HCT116 (cell line): ENCODE data around the gene SAMD1. TPM values are rescaled to one million over a fixed set of nuclear protein-coding genes. Genes with fewer than 3 reads are reported as not detected.

Experiments used
- ATAC-seq: fragments of 200-7000 bp; cut with Tn5 transposase; 2 replicates; pipeline ENCODE4 v1.9.1; 2020; ENCODE audit warnings: mild to moderate bottlenecking, moderate library complexity
- BruUV-seq: library from RNA; stranded (reverse); fragments of 400-500 nt; replicated peaks from 2 replicates; lab custom pipeline; 2021; lab: Mats Ljungman, UMichigan
- CTCF ChIA-PET: fragments of 300-600 bp; sonication (Branson Sonifier 250); formaldehyde crosslinking; loops from one replicate; lab custom pipeline; 2021; ENCODE audit warnings: antibody characterized with exemption; lab: Charles Lee
- POLR2A ChIA-PET: fragments of 300-600, 350-600 bp; sonication (Branson Sonifier 250); formaldehyde crosslinking; loops from one replicate; lab custom pipeline; 2021; ENCODE audit warnings: antibody characterized with exemption; lab: Charles Lee
- RAD21 ChIA-PET, 2 experiments: fragments of 300-600 bp; sonication (Branson Sonifier 250); formaldehyde crosslinking; loops; one replicate each; lab custom pipeline; 2023; ENCODE audit warnings: low total read pairs in 2 of 2; ENCODE audit not compliant: uncharacterized antibody in 2 of 2, unreplicated experiment in 2 of 2, low non-redundant PET in 1 of 2; lab: Charles Lee
- DNase-seq: peaks from one replicate; pipeline ENCODE4 v3.0.0-alpha.2; 2010; ENCODE audit warnings: low read depth, low spot score
- H2AFZ ChIP-seq: fragments of 200-600 bp; shearing (Covaris generic), sonication (generic); 2 replicates; pipeline ENCODE4 v1.6.1; 2017; ENCODE audit warnings: low read depth, mixed run types, mixed read lengths, antibody characterized with exemption, low read length; ENCODE audit not compliant: poor library complexity, severe bottlenecking
- H3K27ac ChIP-seq: 2 replicates; pipeline ENCODE4 v1.5.1; 2012; ENCODE audit warnings: low read depth, low read length
- H3K27me3 ChIP-seq: fragments of 200-600 bp; sonication (generic); 2 replicates; pipeline ENCODE4 v1.6.1; 2016; ENCODE audit warnings: mixed run types, low read length, mixed read lengths; ENCODE audit not compliant: insufficient read depth
- H3K36me3 ChIP-seq, 2 experiments: fragments of 200-500 bp in 1 of 2; fragments of 200-600 bp in 1 of 2; sonication (Bioruptor generic) in 1 of 2; sonication (generic) in 1 of 2; 2 replicates each; pipeline versions ENCODE4 v1.5.1 to v1.6.1; 2014 to 2016; ENCODE audit warnings: low read length in 2 of 2, inconsistent platforms in 1 of 2, mixed read lengths in 1 of 2, mixed run types in 1 of 2; ENCODE audit not compliant: insufficient read depth in 2 of 2, control insufficient read depth in 1 of 2
- H3K4me1 ChIP-seq, 2 experiments: fragments of 200-600 bp in 1 of 2; sonication (generic) in 1 of 2; 2 replicates each; pipeline versions ENCODE4 v1.5.1 to v1.6.1; 2012 to 2017; ENCODE audit warnings: low read length in 2 of 2, inconsistent platforms in 1 of 2, mild to moderate bottlenecking in 1 of 2, mixed read lengths in 1 of 2, mixed run types in 1 of 2, moderate library complexity in 1 of 2; ENCODE audit not compliant: insufficient read depth in 2 of 2, control insufficient read depth in 1 of 2
- H3K4me2 ChIP-seq: fragments of 200-600 bp; sonication (generic); 2 replicates; pipeline ENCODE4 v1.6.1; 2017; ENCODE audit warnings: mixed run types, low read length, mixed read lengths
- H3K4me3 ChIP-seq, 2 experiments: fragments of 200-600 bp in 1 of 2; sonication (generic) in 1 of 2; replicated peaks in 1 of 2; 2 replicates each; pipeline ENCODE4 v1.5.1; 2011 to 2016; ENCODE audit warnings: low read length in 2 of 2, control low read depth in 1 of 2, low read depth in 1 of 2, mild to moderate bottlenecking in 1 of 2, mixed read lengths in 1 of 2, mixed run types in 1 of 2
- H3K79me2 ChIP-seq: fragments of 200-600 bp; sonication (generic); 2 replicates; pipeline ENCODE4 v1.6.1; 2017; ENCODE audit warnings: mild to moderate bottlenecking, mixed run types, low read length, moderate library complexity, mixed read lengths; ENCODE audit not compliant: insufficient read depth
- H3K9ac ChIP-seq: fragments of 200-600 bp; sonication (generic); 2 replicates; pipeline ENCODE4 v1.6.1; 2016; ENCODE audit warnings: low read length, mixed read lengths
- H3K9me2 ChIP-seq: fragments of 200-600 bp; sonication (generic), shearing (Covaris generic); 2 replicates; pipeline ENCODE4 v1.6.1; 2017; ENCODE audit warnings: mixed run types, mild to moderate bottlenecking, moderate library complexity; ENCODE audit not compliant: insufficient read depth
- H3K9me3 ChIP-seq, 2 experiments: fragments of 200-500 bp in 1 of 2; fragments of 200-600 bp in 1 of 2; sonication (Bioruptor generic) in 1 of 2; sonication (generic) in 1 of 2; 2 replicates each; pipeline ENCODE4 v1.6.1; 2014 to 2017; ENCODE audit warnings: low read length in 2 of 2, mixed read lengths in 2 of 2, inconsistent platforms in 1 of 2, low read depth in 1 of 2, mild to moderate bottlenecking in 1 of 2, mixed run types in 1 of 2, moderate library complexity in 1 of 2; ENCODE audit not compliant: control insufficient read depth in 1 of 2, insufficient read depth in 1 of 2
- H4K20me1 ChIP-seq: fragments of 200-600 bp; sonication (generic), shearing (Covaris generic); 2 replicates; pipeline ENCODE4 v1.6.1; 2017; ENCODE audit warnings: mixed run types, mild to moderate bottlenecking, moderate library complexity; ENCODE audit not compliant: insufficient read depth
- ATF3 ChIP-seq: IDR thresholded peaks from 2 replicates; pipeline ENCODE4 v1.6.1; 2012
- EZH2phosphoT487 ChIP-seq: fragments of 200-600 bp; IDR thresholded peaks from 2 replicates; pipeline ENCODE4 v1.6.1; 2018; ENCODE audit warnings: antibody characterized with exemption, borderline replicate concordance
- FOSL1 ChIP-seq: IDR thresholded peaks from 2 replicates; pipeline ENCODE4 v1.6.1; 2012; ENCODE audit warnings: low read depth
- POLR2A ChIP-seq: IDR thresholded peaks from 2 replicates; pipeline ENCODE4 v1.7.0; 2011; ENCODE audit warnings: borderline replicate concordance; ENCODE audit not compliant: insufficient read depth, insufficient read length; ENCODE audit errors: extremely low read depth
- YY1 ChIP-seq: IDR thresholded peaks from 2 replicates; pipeline ENCODE4 v1.6.1; 2011; ENCODE audit warnings: low read length, low read depth, moderate library complexity, mild to moderate bottlenecking; ENCODE audit not compliant: insufficient replicate concordance; ENCODE audit errors: extremely low read depth
- intact Hi-C: fragments of 100-400 bp; cut with micrococcal nuclease; formaldehyde crosslinking; loops from 2 replicates; pipeline ENCODE4 v1.10.0; 2022
- total RNA-seq: library from RNA; stranded (reverse); gene quantifications from one replicate; pipeline ENCODE4 v1.2.1, GENCODE V29; 2021; ENCODE audit not compliant: unreplicated experiment

SAMD1 gene
- total RNA-seq, 1 experiment from 2014 or later = 62.9 TPM

GRCh38 chr19:14056069-14056666 is 34.4 kb downstream of the SAMD1 start:
- no peak for TF ChIP-seq YY1
- no peaks in the 10 kb centered on the region for H3K36me3 ChIP-seq
- no peak overlapping the region for H3K4me3 ChIP-seq
- no peak overlapping the region for H3K9ac ChIP-seq
- no peak for DNase-seq
- intact Hi-C loops = no loop called here
- ATAC-seq = no peak
- H3K27me3 ChIP-seq = no peaks in the 10 kb centered on the region
- no peak overlapping the region for H2AFZ ChIP-seq
- H3K9me2 ChIP-seq = no peaks in the 10 kb centered on the region
- ChIA-PET CTCF (interaction anchor here (1.0 to 5.7 kb wide), 4 partner anchors 8 to 24 kb away, joined by 3 to 31 read pairs (median 4); partner anchors contain the start of gene IL27RA), RAD21 (no interaction called here), POLR2A (no interaction called here)
- H3K4me1 ChIP-seq = peaks cover 11 to 26% of the 10 kb centered on the region in 2 experiments
- no peaks in the 10 kb centered on the region for H3K79me2 ChIP-seq
- H3K9me3 ChIP-seq = no peaks in the 10 kb centered on the region
- no peak overlapping the region for H3K27ac ChIP-seq
- no peaks in the 10 kb centered on the region for H4K20me1 ChIP-seq
- BruUV-seq = no TSS peak
- H3K4me2 ChIP-seq = no peak overlapping the region

GRCh38 chr19:14055396-14055795 is 35.2 kb downstream of the SAMD1 start:
- no peaks in the 10 kb centered on the region for H3K79me2 ChIP-seq
- DNase-seq = no peak
- H3K27me3 ChIP-seq = no peaks in the 10 kb centered on the region
- no peaks in the 10 kb centered on the region for H3K9me2 ChIP-seq
- H4K20me1 ChIP-seq = no peaks in the 10 kb centered on the region
- no peaks in the 10 kb centered on the region for H3K9me3 ChIP-seq
- H3K27ac ChIP-seq = no peak overlapping the region
- ChIA-PET CTCF (interaction anchor here (1.0 to 5.7 kb wide), 2 partner anchors 11 to 13 kb away, joined by 4 to 31 read pairs; no protein-coding TSS in a partner anchor), RAD21 (no interaction called here), POLR2A (no interaction called here)
- no TSS peak for BruUV-seq
- peaks cover 0 to 6% of the 10 kb centered on the region in 2 experiments; a peak in 1 of 4 replicates for H3K36me3 ChIP-seq
- H3K4me1 ChIP-seq = peaks cover 10 to 24% of the 10 kb centered on the region in 2 experiments
- no peak overlapping the region for H3K9ac ChIP-seq
- no peak overlapping the region for H2AFZ ChIP-seq
- ATAC-seq = no peak
- TF ChIP-seq EZH2phosphoT487 (no peak), POLR2A (no peak), ATF3 (no peak), FOSL1 (no peak)
- no peak overlapping the region for H3K4me2 ChIP-seq
- H3K4me3 ChIP-seq = no peak overlapping the region
- intact Hi-C loops = no loop called here
